HG03175 (cell line): ENCODE data around the gene TCAP.
A peak's percentile ranks its signal among the peaks of the same experiment; 100 is the strongest.

Experiments
- ATAC-seq: cut with Tn5 transposase; IDR thresholded peaks from one replicate; pipeline ENCODE4 v1.9.1; 2021; ENCODE audit warnings: mild to moderate bottlenecking, moderate library complexity; ENCODE audit not compliant: unreplicated experiment

TCAP gene

DNA sequence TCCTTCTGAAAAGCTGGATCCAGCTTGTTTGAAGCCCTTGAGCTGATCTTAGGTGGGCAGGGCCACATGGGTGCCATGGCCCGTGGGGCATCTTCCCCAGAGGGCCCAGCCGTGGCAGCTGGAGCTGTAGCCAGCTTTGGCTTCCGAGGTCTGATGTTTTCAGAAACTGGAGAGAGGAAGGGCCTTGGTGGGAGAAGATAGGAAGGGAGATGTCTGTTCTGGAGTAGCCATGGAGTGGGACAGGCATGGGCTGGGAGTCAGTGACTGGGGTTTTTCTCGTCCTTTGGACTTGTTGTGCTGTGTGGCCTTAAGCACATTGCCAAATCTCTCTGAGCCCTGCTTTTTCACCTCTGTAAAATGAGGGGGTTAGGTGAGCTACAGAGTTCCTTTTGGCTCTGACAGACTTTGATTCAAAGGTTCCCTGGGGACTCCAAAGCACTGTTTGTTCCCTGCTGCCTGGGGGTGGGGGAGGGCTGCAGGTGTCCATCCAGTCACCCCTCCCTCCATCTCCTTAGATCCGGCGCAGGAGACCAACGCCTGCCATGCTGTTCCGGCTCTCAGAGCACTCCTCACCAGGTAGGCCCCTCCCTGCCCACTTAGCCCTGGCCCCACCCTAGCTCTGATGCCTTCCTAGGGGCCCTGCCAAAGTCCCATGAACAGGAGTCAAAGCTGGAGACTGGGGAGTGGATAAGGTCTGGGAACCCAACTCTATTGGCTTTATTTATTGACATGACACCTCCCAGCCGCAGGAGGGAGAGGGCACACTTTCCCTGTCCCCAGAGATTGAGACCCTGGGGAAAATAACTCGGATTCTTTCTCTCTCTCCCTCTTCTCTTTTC is 36.3 kb upstream of the TCAP start:
- no peak for ATAC-seq

GRCh38 chr17:39629494-39629880 is 35.7 kb upstream of the TCAP start:
- no peak for ATAC-seq

DNA sequence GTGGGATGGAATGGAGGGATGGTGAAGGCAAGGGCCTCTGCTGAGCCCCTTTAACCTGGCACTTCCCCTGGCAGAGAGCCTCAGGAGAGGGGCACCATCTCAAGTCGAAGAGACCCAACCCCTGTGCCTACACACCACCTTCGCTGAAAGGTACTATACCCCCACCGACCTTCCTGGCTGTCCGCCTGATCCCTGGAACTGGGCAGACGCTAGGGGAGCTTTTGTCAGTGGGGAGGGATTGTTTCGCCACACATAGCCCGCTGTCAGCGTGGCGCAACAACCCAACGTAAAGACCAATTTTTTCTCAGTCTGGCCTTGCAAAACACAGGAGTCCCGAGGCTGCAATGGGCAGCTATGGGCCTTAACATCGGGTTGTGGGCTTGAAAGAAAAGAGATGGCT is 35.3 kb upstream of the TCAP start:
- ATAC-seq: no peak

GRCh38 chr17:39631403-39631802 is 33.7 kb upstream of the TCAP start:
- ATAC-seq: no peak

- ATAC-seq: no peak
Measured at GRCh38 chr17:39632153-39632941, 32.8 kb upstream of the TCAP start.

DNA sequence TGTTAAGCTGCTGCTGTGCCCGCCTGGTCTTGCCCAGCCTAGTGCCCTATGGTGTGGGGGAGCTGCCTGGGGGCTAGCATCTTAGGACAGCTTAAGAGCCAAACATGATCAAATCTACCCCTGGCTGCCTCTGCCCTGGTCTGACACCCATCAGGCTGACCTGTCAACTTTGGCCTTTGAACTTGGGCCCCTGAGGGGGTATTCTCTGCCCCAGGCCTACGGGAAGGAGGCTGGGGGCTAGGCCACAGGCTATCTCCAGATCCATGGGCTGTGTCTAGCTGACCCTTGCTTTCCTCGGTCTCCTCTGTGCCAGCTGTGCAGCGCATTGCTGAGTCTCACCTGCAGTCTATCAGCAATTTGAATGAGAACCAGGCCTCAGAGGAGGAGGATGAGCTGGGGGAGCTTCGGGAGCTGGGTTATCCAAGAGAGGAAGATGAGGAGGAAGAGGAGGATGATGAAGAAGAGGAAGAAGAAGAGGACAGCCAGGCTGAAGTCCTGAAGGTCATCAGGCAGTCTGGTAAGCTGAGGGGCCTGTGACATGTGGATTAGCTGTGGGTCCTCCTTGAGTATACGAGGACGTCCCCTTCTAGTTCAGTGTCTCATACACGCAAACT is 31.5 kb upstream of the TCAP start:
- no peak for ATAC-seq

- ATAC-seq: no peak
Measured at GRCh38 chr17:39634384-39634871, 30.7 kb upstream of the TCAP start.

DNA sequence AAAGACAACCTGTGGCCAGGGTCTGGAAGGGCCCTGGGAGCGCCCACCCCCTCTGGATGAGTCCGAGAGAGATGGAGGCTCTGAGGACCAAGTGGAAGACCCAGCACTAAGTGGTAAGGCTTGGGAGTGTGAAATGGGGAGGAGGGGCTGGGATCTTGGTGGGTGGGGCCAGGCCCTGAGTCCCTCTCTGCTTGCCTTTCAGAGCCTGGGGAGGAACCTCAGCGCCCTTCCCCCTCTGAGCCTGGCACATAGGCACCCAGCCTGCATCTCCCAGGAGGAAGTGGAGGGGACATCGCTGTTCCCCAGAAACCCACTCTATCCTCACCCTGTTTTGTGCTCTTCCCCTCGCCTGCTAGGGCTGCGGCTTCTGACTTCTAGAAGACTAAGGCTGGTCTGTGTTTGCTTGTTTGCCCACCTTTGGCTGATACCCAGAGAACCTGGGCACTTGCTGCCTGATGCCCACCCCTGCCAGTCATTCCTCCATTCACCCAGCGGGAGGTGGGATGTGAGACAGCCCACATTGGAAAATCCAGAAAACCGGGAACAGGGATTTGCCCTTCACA is 29.5 kb upstream of the TCAP start:
- no peak for ATAC-seq

- peak; percentile 2 for ATAC-seq
Measured at GRCh38 chr17:39636587-39636926, 28.6 kb upstream of the TCAP start.

DNA sequence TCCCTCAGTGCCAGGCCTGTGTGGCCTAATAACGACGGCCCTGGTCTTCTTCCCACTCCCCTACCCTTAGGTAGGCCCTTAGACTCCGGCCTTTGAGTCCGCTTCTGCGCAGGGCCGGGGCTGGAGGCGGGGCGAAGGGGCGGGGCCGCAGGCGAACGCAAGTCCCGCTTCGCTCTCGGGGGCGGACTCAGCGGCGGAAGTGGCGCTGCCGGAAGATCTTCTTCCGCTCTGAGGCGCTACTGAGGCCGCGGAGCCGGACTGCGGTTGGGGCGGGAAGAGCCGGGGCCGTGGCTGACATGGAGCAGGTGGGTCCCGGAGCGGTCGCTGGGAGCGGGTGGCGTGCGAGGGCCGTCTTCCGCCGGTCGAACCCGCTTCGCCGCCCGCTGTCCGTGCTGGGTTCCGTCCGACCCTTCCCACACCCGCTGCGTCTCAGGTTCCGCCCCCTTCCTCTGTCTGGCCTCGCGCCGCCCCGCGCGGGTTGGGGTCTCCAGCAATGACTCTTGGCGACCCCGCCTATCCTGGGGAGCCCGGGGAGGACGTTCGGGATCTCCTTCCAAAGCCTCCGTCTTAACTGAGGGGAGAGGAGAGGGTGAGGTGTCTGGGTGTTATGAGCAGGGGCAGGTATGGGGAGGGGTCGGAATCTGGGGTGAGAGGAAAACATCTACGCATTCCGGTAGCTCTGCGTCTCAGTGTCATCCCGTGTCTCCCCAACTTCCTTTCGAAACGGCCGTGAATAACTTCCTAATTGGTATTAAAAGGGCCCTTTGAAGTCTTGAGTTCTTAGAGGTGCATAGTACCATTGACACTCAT is 28.0 kb upstream of the TCAP start, which contains the start of gene STARD3:
Gene STARD3 (plus strand): TSS at position 218 of the 810 bp plus-strand sequence. CDS start 16,388 bp downstream, outside the sequence.
- ATAC-seq: peak; percentile 69

- ATAC-seq: no peak
Measured at GRCh38 chr17:39638317-39638716, 26.8 kb upstream of the TCAP start.

DNA sequence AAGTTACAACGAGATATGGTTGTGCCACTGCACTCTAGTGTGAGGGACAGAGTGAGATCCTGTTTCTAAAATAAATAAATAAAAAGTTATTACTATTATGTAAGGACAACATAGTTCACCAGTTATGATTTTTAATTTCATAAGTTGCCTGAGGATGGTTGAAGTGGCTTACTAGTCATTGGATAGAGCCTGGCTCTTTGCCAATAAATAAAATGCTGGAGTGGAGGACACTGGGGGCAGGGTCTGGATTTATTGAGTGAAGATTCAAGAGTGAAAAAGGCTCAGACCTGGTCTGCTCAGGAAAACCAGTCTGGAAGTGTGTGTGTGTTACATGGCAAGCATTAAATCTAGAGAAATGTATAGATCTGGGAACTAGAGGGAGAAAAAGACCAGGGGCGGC is 26.1 kb upstream of the TCAP start:
- ATAC-seq: no peak

DNA sequence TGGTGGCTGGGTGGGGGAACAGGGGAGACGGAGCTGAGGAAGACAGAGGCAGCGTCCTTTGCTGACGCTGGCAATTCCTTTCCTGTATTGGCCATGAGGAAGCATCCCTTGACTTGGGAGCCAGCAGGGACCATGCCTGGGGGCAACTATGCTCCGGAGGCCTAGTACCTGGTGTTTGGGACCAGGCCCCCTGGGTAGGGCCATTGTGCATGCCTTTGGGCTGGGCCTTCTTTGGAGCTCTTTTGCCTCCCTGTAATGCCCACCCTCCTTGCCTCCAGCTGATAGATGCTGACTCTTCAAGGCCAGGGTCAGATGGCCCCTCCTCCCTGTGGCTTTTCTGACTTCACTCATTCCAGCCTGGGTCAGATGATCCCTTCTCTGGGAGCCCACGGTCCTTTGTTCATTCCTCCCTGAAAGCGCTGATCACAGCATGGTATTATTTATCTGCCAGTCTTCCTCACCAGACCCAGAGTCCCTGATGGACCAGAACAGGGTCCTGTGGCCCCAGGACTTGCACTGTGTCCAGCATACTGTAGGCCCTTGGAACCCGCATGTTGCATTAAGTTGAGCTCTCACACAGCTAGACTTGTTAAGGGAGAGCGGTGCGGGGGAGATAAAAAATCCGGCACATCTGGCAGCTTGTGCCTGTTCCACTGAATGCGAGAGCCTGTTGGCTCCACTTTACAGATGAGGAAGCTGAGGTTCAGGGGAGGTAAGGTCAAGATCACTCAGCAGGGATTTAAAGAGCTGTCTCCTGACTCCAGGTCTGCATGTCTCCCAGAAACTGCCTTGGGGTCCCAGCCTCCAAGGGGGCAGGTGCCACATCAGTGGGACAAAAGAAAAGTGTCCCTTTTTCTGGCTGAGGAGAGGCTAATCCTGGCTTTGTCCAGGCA is 25.3 kb upstream of the TCAP start:
- no peak for ATAC-seq

DNA sequence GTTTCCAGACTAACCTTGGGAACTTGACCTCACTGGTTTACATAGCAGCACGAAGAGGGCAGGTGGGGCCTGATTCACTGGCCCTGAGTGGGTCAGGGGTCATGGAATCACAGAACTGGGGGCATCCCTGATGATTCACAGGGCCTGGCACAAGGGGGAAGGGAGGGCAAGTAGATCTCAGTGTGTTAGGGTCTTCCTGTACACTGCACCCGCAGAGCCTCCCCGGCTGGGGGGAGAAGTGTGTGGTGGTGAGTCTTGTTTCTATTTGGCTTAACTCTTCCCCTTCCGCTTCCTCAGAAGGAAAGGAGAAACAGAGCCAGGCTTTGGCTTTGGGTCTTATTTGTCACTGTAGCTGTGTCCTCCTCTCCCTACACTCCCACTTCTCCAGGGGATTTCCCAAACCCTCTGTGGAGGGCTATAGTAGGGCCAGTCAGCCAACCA is 24.5 kb upstream of the TCAP start:
- ATAC-seq: no peak

DNA sequence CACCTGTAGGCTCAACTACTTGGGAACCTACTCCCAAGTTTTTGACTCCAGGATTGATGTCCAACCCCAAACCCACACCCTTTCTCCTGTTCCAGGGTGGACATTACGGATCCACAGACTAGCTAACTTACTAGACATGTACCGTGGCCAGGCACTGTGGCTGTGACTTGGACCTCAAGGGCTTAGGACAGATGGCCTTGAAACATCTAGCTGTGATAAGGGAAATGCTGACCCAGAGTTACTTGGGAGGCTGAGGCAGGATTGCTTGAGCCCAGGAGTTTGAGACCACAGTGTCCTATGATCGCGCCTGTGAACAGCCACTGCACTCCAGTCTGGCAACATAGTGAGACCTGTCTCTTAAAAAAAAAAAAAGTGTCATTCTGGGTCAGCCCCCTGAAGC is 24.1 kb upstream of the TCAP start:
- no peak for ATAC-seq

- no peak for ATAC-seq
Measured at GRCh38 chr17:39641883-39642282, 23.3 kb upstream of the TCAP start.

- ATAC-seq: no peak
Measured at GRCh38 chr17:39642291-39643074, 22.7 kb upstream of the TCAP start.

DNA sequence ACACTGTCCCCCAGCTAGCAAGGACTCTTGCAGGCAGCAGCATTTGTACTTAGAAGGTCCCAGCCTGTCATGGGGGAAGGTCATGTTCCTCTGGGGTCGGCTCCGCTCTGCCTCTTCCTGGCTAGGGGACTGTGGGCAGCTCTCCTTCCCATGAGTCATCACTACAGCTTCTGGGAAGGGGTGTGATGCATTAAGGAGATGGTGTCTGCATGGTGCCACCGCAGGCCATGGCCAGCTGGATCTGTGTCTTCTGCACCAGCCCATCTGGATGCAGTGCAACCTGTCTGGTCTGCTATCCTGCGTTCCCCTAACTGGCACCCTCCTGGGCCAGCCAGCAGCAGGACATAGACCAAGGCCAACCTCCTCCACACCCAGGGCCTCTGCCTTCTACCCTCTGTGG is 21.9 kb upstream of the TCAP start:
- no peak for ATAC-seq

DNA sequence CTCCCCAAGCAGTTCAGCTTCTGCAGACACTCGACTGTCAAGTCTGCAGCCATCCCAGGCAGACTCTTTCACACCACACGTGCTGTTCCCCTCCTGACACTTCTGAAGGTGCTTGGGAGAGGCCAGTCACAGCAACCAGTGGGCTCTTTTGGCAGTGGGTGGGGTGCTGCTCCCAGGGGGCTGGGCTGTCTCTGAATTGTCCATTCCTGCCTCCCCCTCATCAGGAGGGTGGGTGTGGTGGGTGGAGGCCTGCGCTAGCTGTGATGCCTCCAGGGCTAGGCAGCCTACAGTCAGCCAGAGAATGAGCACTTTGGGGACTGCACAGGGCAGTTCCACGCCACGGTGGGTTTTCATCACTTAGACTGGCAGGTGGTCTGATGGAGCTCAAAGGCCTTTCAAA is 17.9 kb upstream of the TCAP start:
- no peak for ATAC-seq
